CD4-positive, alpha-beta memory T cell (primary cell): Measurements from ENCODE around the gene C15orf39. TPM values are rescaled to one million over a fixed set of nuclear protein-coding genes. Genes with fewer than 3 reads are reported as not detected.
A peak's percentile ranks its signal among the peaks of the same experiment; 100 is the strongest.

Experiments
- CTCF ChIA-PET: fragments of 350-600 bp; sonication (Branson Sonifier 250); formaldehyde crosslinking; loops from one replicate; lab custom pipeline; 2021; ENCODE audit warnings: inconsistent platforms; ENCODE audit not compliant: partially characterized antibody; lab: Charles Lee
- POLR2A ChIA-PET: fragments of 350-600 bp; sonication (Branson Sonifier 250); formaldehyde crosslinking; loops from one replicate; lab custom pipeline; 2021; ENCODE audit not compliant: partially characterized antibody; lab: Charles Lee
- DNase-seq, 5 donors: peaks; one replicate each; pipeline versions ENCODE4 v3.0.0 to v3.0.0-alpha.2; 2020 to 2022; ENCODE audit warnings: mixed read lengths in 1 of 5
- H3K27ac ChIP-seq: one replicate; pipeline ENCODE4 v1.7.0; 2013; ENCODE audit warnings: low read depth, low read length
- H3K27me3 ChIP-seq: 2 replicates; pipeline ENCODE4 v1.7.0; 2013; ENCODE audit warnings: mild to moderate bottlenecking, low read length, moderate library complexity; ENCODE audit not compliant: insufficient read depth
- H3K36me3 ChIP-seq: 2 replicates; pipeline ENCODE4 v1.7.0; 2013; ENCODE audit warnings: mild to moderate bottlenecking, low read length, moderate library complexity; ENCODE audit not compliant: insufficient read depth
- H3K4me1 ChIP-seq: 2 replicates; pipeline ENCODE4 v1.7.0; 2013; ENCODE audit warnings: mild to moderate bottlenecking, low read length, moderate library complexity; ENCODE audit not compliant: insufficient read depth
- H3K4me3 ChIP-seq, 2 donors: one replicate each; pipeline ENCODE4 v1.7.0; 2013; ENCODE audit warnings: low read length in 2 of 2, mild to moderate bottlenecking in 1 of 2
- H3K9me3 ChIP-seq, 2 donors: one replicate each; pipeline ENCODE4 v1.7.0; 2013; ENCODE audit warnings: low read length in 2 of 2, control low read depth in 1 of 2; ENCODE audit not compliant: control insufficient read depth in 1 of 2
- H3K27ac Mint-ChIP-seq, 7 donors: one replicate each; pipeline ENCODE4 v1.8.0; 2020 to 2021; ENCODE audit warnings: mixed read lengths in 7 of 7, mild to moderate bottlenecking in 6 of 7, inconsistent platforms in 3 of 7, moderate library complexity in 3 of 7
- H3K27me3 Mint-ChIP-seq, 2 donors: one replicate each; pipeline ENCODE4 v1.8.0; 2020 to 2021; ENCODE audit warnings: mixed read lengths in 2 of 2
- H3K36me3 Mint-ChIP-seq, 2 donors: one replicate each; pipeline ENCODE4 v1.8.0; 2020 to 2021; ENCODE audit warnings: mixed read lengths in 2 of 2, inconsistent platforms in 1 of 2, mild to moderate bottlenecking in 1 of 2
- H3K4me1 Mint-ChIP-seq, 4 donors: one replicate each; pipeline ENCODE4 v1.8.0; 2020 to 2021; ENCODE audit warnings: mixed read lengths in 4 of 4, mild to moderate bottlenecking in 1 of 4
- H3K4me3 Mint-ChIP-seq, 8 donors: one replicate each; pipeline ENCODE4 v1.8.0; 2020 to 2021; ENCODE audit warnings: mixed read lengths in 8 of 8, mild to moderate bottlenecking in 7 of 8, moderate library complexity in 6 of 8, inconsistent platforms in 3 of 8
- H3K9me3 Mint-ChIP-seq, 8 donors: one replicate each; pipeline ENCODE4 v1.8.0; 2020 to 2021; ENCODE audit warnings: mixed read lengths in 8 of 8, mild to moderate bottlenecking in 5 of 8, inconsistent platforms in 3 of 8, moderate library complexity in 1 of 8
- intact Hi-C: fragments of 100-400 bp; cut with micrococcal nuclease; formaldehyde crosslinking; loops from one replicate; pipeline ENCODE4 v1.15.1; 2023
- polyA plus RNA-seq, 2 donors: library from polyadenylated mRNA; unstranded; fragments of 300-500 nt; fragmentation: Illumina TruSeq; gene quantifications; one replicate each; pipeline ENCODE4 v1.2.3, GENCODE V29; 2021
- total RNA-seq, 2 experiments: library from RNA; stranded (reverse); gene quantifications; one replicate each; pipeline ENCODE4 v1.2.3, GENCODE V29; 2021

The C15orf39 gene
- total and polyA plus RNA-seq, 4 experiments from 2014 or later: 0.36 to 27.0 (median 15.2) TPM

GRCh38 chr15:75203908-75204263, 2.2 kb downstream of the C15orf39 start:
- Histone ChIP-seq H3K4me3 (no peak overlapping the region), H3K4me1 (peaks cover 43% of the 10 kb centered on the region), H3K9me3 (no peaks in the 10 kb centered on the region), H3K27me3 (no peaks in the 10 kb centered on the region), H3K36me3 (peaks cover 29% of the 10 kb centered on the region), H3K27ac (peak overlapping the region; percentile 69)
- Mint-ChIP-seq H3K27me3 (no peaks in the 10 kb centered on the region), H3K4me1 (peaks cover 16 to 57% (median 34%) of the 10 kb centered on the region in 4 donors), H3K36me3 (peaks cover under 1 to 24% of the 10 kb centered on the region in 2 donors), H3K27ac (peak overlapping the region; percentile 82 to 96 (median 86)), H3K9me3 (no peaks in the 10 kb centered on the region), H3K4me3 (peak overlapping the region; percentile 51 to 97 (median 68))
- ChIA-PET POLR2A (interaction anchor here (0.7 to 2.7 kb wide), 6 partner anchors 160 to 209 kb away, joined by 3 to 19 read pairs (median 5); partner anchors contain the start of genes MAN2C1, PPCDC and SCAMP5), CTCF (interaction anchor here (0.8 to 7.6 kb wide), 9 partner anchors 12 to 269 kb away, joined by 3 to 126 read pairs (median 4); partner anchors contain the start of genes PPCDC and RPP25)
- intact Hi-C loops: loop anchor here (1.0 to 5.0 kb wide), 7 partner anchors 161 to 663 kb away; partner anchors contain the start of genes ARID3B, CLK3, RPP25 and SIN3A
- DNase-seq: peak in 1 of 5 donors; percentile 24

DNA sequence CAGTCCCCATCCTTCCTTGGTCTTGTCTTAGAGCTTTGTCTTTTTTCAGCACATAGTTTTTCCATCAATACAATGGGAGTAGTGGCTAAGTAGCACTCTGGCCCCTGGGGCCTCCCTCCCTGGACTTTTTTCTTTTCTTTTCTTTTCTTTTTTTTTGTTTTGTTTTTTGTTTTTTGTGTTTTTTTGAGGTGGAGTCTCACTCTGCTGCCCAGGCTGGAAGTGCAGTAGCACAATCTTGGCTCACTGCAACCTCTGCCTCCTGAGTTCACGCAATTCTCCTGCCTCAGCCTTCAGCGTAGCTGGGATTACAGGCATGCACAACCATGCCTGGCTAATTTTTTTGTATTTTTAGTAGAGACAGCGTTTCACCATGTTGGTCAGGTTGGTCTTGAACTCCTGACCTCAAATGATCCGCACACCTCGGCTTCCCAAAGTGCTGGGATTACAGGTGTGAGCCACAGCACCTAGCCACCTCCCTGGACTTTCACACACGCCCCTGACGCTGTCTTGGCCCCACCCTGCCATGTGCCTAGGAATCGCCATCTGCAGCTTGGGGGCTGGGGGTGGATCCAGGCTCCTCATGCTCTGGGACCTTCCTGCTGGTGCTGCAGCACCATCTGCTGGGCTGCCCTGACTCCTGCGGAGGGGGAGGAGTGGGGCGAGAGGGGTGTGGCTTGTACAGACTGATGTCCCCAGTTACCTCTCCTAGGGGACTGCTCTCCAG, 2.8 kb downstream of the C15orf39 start:
- peaks cover 22 to 57% (median 40%) of the 10 kb centered on the region in 4 donors for H3K4me1 Mint-ChIP-seq

GRCh38 chr15:75205064-75205395, 3.3 kb downstream of the C15orf39 start:
- Mint-ChIP-seq H3K36me3 (peaks cover 6 to 35% of the 10 kb centered on the region in 2 donors), H3K27ac (peak overlapping the region in 6 of 7 donors; percentile 82 to 96 (median 86)), H3K4me3 (peak overlapping the region in 2 of 8 donors; percentile 69 to 75), H3K4me1 (peaks cover 22 to 58% (median 43%) of the 10 kb centered on the region in 4 donors), H3K27me3 (no peaks in the 10 kb centered on the region), H3K9me3 (no peaks in the 10 kb centered on the region)
- ChIA-PET POLR2A (interaction anchor here (1.0 to 2.7 kb wide), 3 partner anchors 160 to 182 kb away, joined by 3 to 19 read pairs (median 9); partner anchors contain the start of gene PPCDC), CTCF (interaction anchor here (0.8 to 7.6 kb wide), 7 partner anchors 107 to 254 kb away, joined by 3 to 126 read pairs (median 4); partner anchors contain the start of genes PPCDC and RPP25)
- H3K36me3 ChIP-seq: peaks cover 39% of the 10 kb centered on the region
- peaks cover 46% of the 10 kb centered on the region for H3K4me1 ChIP-seq
- H3K27me3 ChIP-seq: no peaks in the 10 kb centered on the region
- H3K9me3 ChIP-seq: no peaks in the 10 kb centered on the region
- DNase-seq: no peak
- no peak overlapping the region for H3K27ac ChIP-seq
- no peak overlapping the region for H3K4me3 ChIP-seq
- intact Hi-C loops: loop anchor here (2.0 kb wide), 1 partner anchor 248 kb away; the partner anchor contains the start of gene RPP25

More for the DNA sequence above, 2.8 kb downstream of the C15orf39 start:
- Histone ChIP-seq H3K9me3 (no peaks in the 10 kb centered on the region), H3K36me3 (peaks cover 36% of the 10 kb centered on the region), H3K27me3 (no peaks in the 10 kb centered on the region), H3K4me3 (no peak overlapping the region), H3K4me1 (peaks cover 47% of the 10 kb centered on the region), H3K27ac (peak overlapping the region; percentile 69)
- intact Hi-C loops: loop anchor here (1.0 to 5.0 kb wide), 6 partner anchors 161 to 587 kb away; partner anchors contain the start of genes CLK3, RPP25, SIN3A and SNUPN
- no peaks in the 10 kb centered on the region for H3K9me3 Mint-ChIP-seq
- peaks cover 6 to 30% of the 10 kb centered on the region in 2 donors for H3K36me3 Mint-ChIP-seq
- peak overlapping the region; percentile 63 to 97 (median 66) for H3K4me3 Mint-ChIP-seq
- ChIA-PET CTCF (interaction anchor here (0.8 to 7.6 kb wide), 12 partner anchors 11 to 270 kb away, joined by 3 to 126 read pairs (median 4); partner anchors contain the start of genes PPCDC and RPP25), POLR2A (interaction anchor here (0.7 to 2.7 kb wide), 7 partner anchors 159 to 209 kb away, joined by 3 to 19 read pairs (median 4); partner anchors contain the start of genes MAN2C1, PPCDC and SCAMP5)
- H3K27ac Mint-ChIP-seq: peak overlapping the region; percentile 82 to 96 (median 88)
- DNase-seq: peak; percentile 81 to 88 (median 82)
- H3K27me3 Mint-ChIP-seq: no peaks in the 10 kb centered on the region

GRCh38 chr15:75206006-75206405, 4.3 kb downstream of the C15orf39 start:
- H3K4me3 ChIP-seq: no peak overlapping the region
- ChIA-PET POLR2A (interaction anchor here (1.4 kb wide), 1 partner anchor 177 kb away, joined by 6 read pairs; no protein-coding TSS in a partner anchor), CTCF (interaction anchor here (1.0 to 7.6 kb wide), 4 partner anchors 163 to 179 kb away, joined by 3 to 126 read pairs (median 3); partner anchors contain the start of gene PPCDC)
- no peaks in the 10 kb centered on the region for H3K9me3 ChIP-seq
- H3K27ac ChIP-seq: no peak overlapping the region
- H3K36me3 ChIP-seq: peaks cover 49% of the 10 kb centered on the region
- H3K27ac Mint-ChIP-seq: peak overlapping the region in 1 of 7 donors; percentile 16
- DNase-seq: no peak
- H3K36me3 Mint-ChIP-seq: peaks cover 9 to 42% of the 10 kb centered on the region in 2 donors
- peaks cover 20 to 56% (median 41%) of the 10 kb centered on the region in 4 donors for H3K4me1 Mint-ChIP-seq
- no peaks in the 10 kb centered on the region for H3K27me3 Mint-ChIP-seq
- H3K4me1 ChIP-seq: peaks cover 41% of the 10 kb centered on the region
- intact Hi-C loops: no loop called here
- H3K4me3 Mint-ChIP-seq: no peak overlapping the region
- no peaks in the 10 kb centered on the region for H3K9me3 Mint-ChIP-seq
- H3K27me3 ChIP-seq: no peaks in the 10 kb centered on the region

DNA sequence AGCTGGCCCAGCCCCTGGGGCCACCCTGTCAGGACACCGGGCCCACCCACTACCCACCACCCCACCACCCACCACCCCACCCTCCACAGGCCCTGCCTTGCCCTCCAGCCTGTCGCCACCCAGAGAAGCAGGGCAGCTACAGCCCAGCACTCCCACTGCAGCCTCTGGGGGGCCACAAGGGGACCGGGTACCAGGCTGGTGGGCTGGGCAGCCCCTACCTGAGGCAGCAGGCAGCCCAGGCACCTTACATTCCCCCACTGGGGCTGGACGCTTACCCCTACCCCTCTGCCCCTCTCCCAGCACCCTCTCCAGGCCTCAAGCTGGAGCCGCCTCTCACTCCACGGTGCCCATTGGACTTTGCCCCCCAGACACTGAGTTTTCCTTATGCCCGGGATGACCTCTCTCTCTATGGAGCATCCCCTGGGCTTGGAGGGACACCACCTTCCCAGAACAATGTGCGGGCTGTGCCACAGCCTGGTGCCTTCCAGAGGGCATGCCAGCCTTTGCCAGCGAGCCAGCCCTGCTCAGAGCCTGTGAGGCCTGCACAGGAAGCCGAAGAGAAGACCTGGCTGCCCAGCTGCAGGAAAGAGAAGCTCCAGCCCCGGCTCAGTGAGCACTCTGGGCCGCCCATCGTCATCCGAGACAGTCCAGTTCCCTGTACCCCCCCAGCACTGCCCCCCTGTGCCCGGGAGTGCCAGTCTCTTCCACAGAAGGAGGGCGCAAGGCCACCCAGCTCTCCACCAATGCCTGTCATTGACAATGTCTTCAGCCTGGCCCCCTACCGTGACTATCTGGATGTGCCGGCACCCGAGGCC, 5.3 kb downstream of the C15orf39 start:
- CTCF ChIA-PET: interaction anchor here (1.0 to 7.6 kb wide), 5 partner anchors 98 to 180 kb away, joined by 3 to 126 read pairs (median 3); partner anchors contain the start of gene PPCDC
- Histone ChIP-seq H3K27ac (no peak overlapping the region), H3K4me1 (peaks cover 36% of the 10 kb centered on the region), H3K9me3 (no peaks in the 10 kb centered on the region), H3K4me3 (no peak overlapping the region), H3K27me3 (no peaks in the 10 kb centered on the region), H3K36me3 (peaks cover 59% of the 10 kb centered on the region)
- POLR2A ChIA-PET: interaction anchor here (1.0 kb wide), 1 partner anchor 184 kb away, joined by 3 read pairs; the partner anchor contains the start of gene PPCDC
- intact Hi-C loops: no loop called here
- H3K27me3 Mint-ChIP-seq: no peaks in the 10 kb centered on the region
- H3K9me3 Mint-ChIP-seq: no peaks in the 10 kb centered on the region
- H3K27ac Mint-ChIP-seq: no peak overlapping the region
- H3K36me3 Mint-ChIP-seq: peaks cover 9 to 45% of the 10 kb centered on the region in 2 donors
- no peak for DNase-seq
- peaks cover 17 to 52% (median 38%) of the 10 kb centered on the region in 4 donors for H3K4me1 Mint-ChIP-seq
- H3K4me3 Mint-ChIP-seq: no peak overlapping the region

- peaks cover 9 to 48% of the 10 kb centered on the region in 2 donors for H3K36me3 Mint-ChIP-seq
- no peak for DNase-seq
- no peak overlapping the region for H3K27ac Mint-ChIP-seq
- no peaks in the 10 kb centered on the region for H3K9me3 ChIP-seq
- no peaks in the 10 kb centered on the region for H3K27me3 Mint-ChIP-seq
- H3K9me3 Mint-ChIP-seq: no peaks in the 10 kb centered on the region
- H3K27me3 ChIP-seq: no peaks in the 10 kb centered on the region
- CTCF ChIA-PET: interaction anchor here (1.0 to 7.6 kb wide), 2 partner anchors 98 to 181 kb away, joined by 3 to 126 read pairs; partner anchors contain the start of gene PPCDC
- H3K4me3 Mint-ChIP-seq: no peak overlapping the region
- H3K4me3 ChIP-seq: no peak overlapping the region
- peaks cover 17 to 55% (median 36%) of the 10 kb centered on the region in 4 donors for H3K4me1 Mint-ChIP-seq
- H3K27ac ChIP-seq: no peak overlapping the region
- peaks cover 35% of the 10 kb centered on the region for H3K4me1 ChIP-seq
- intact Hi-C loops: loop anchor here (1.0 kb wide), 1 partner anchor 182 kb away; no protein-coding TSS in a partner anchor
- peaks cover 63% of the 10 kb centered on the region for H3K36me3 ChIP-seq
- POLR2A ChIA-PET: interaction anchor here (1.0 kb wide), 1 partner anchor 185 kb away, joined by 3 read pairs; the partner anchor contains the start of gene PPCDC
Measured at GRCh38 chr15:75207618-75208500, 6.2 kb downstream of the C15orf39 start.
